Islet of Langerhans (tissue), 1 donor: ENCODE data around the gene ATOSA.
A peak's percentile ranks its signal among the peaks of the same experiment; 100 is the strongest.

Source experiments
- FAIRE-seq: peaks from one replicate; lab custom pipeline; 2011; peaks lifted over from hg19 to GRCh38; lab: Jason Lieb, UNC

ATOSA gene

GRCh38 chr15:52682200-52682599, 3.0 kb upstream of the ATOSA start:
- no peak for FAIRE-seq

DNA sequence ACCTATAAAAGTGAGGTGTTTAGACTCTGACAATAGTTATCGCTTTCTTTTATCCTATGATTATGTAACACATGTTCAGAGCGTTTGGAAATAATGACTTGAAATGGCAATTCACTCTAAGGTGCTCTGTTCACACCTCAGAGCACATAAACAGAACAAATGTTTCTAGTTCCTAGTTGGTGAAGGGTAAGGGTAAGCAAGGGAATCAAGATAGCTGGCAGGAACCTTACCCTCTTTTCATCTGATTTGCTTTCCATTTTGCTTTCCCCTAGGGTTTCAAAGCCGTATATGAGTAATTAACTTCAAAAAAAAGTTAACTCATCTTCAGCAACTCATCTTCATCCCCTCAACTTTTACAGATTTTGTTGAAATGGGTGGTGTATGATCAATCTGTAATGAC, 2.3 kb upstream of the ATOSA start:
- FAIRE-seq = no peak

DNA sequence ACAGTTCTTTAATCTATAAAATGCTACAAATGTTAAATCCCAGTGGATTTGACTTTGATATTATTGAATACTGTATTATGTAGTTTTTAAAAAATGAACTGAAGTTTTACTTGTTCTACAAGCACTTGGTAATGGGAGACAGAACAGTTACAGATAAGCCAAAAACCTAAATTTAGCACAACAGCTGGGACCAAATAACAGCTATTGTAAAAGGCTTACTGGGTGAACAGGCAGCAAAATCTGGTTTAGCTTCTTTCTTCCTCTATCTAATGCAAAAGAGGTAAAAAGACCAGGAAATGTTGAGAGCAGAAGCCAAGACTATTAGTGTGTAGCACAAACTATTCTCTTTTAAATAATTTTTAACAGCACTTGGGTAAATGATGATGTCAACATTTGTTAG, 1.6 kb upstream of the ATOSA start:
- no peak for FAIRE-seq

DNA sequence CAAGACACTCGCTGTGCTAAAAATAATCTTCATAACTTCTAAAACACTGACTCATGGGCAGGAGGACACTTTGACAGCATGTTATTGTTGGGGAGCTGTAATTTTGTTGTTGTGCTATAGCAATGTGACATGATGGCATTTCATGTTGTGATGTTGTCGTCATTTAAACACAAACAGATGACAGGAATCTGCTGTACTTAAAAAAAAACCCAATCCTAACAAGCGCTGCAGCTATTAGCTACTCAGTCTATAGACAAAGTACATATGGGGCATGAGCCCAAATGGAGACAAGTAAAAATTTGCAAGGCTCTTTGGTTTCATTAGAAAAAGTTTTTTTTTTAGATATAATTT, 828 bp upstream of the ATOSA start:
- FAIRE-seq = no peak

DNA sequence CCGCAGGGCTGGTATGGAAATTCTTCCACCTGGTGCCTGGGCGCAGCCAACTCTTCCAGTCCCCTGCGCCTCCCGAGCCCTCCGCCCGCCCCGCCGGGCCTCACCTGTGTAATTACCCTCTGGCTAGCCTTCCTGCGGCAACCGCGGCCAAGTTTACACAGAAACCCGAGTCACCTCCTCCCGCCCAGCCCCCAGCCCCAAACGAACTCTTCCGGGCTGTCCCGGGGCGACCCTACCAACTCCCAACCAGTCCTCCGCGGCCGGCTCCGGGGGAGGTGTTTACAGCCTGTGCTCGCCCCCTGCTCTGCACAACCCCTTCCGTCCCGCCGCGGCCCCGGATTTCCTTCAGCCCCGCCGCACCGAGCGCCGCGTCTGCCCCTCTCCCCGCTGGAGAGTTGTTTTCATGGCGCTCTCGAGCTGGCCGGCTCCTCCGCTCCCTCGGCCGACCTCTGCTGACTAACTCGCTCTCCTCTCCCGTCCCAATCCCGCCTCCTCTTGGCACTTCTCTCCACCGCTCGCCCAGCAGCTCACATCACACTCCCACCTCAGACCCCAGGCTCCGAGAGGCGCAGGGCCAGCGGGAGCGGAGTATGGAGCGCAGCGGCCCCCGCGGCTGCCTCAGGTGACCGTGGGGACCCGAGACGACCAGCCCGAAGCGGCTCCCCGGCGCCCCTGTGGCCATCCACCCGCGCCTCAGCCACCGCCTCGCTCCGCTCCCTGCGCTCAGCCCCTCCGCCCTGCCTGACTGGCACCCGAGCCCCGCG, 538 bp downstream of the ATOSA start:
- FAIRE-seq = no peak

DNA sequence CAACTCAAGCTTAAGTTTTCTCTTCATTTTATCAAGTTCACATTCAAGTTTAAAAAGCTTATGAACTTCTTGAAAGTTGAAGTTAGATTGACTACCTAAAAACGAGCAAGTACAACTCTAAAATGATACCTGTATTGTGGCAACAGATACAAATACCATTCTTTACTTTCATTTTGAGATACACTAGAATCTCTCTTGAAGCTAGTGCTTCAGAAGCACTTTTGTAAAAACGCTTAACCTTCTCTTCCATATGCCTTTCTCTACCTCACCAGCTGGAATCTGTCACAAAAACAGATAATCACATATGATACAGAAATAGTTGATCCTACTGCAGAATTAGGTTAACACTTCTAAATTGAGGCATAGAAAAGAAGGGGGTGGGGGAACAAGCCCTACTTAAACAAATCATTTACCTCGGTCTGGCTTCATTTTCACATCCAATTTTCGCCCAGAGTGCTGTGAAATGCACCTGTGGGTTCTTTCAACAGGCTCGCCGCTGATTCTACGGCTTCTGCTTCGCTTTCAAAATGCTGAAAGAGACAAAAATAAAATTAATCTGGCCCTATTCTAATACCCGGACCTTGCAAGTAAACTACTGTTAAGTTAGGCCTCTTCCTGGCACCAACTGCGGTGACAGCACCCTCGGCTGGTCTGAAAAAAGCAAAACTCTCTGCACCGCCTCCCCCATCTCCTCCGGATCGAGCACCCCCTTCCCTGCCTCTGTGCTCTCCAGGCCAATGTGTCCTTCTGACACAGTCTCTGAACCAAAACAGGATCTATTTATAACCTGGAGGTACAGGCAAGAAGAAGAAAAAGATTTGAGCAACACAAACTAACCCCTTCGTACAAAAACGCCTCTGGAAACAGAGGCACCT, 1.4 kb downstream of the ATOSA start:
- FAIRE-seq = no peak

- peak; percentile 85 for FAIRE-seq
These were observed 4.4 kb downstream of the ATOSA start for GRCh38 chr15:52674831-52675230.

- no peak for FAIRE-seq
These were observed 5.5 kb downstream of the ATOSA start for GRCh38 chr15:52673734-52674133.

DNA sequence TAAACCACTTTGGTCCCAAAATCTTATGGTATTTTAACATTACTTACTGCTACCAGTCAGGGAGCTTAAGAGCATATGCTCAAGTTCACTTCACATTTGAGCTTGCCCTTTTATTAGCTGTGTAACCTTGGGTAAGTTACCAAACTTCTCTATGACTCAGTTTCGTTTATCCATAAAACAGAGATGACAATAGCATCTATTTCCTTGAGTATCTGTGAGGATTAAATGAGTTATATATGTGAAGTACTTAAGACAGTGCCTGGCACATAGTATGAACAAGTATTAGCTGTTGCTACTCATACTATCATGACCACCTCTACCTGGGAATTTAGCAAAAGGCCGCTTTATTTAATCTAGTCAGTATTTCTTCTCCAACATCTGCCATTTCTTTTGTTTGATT, 5.9 kb downstream of the ATOSA start:
- no peak for FAIRE-seq

- FAIRE-seq = no peak
These were observed 6.5 kb downstream of the ATOSA start for GRCh38 chr15:52672661-52673060.

DNA sequence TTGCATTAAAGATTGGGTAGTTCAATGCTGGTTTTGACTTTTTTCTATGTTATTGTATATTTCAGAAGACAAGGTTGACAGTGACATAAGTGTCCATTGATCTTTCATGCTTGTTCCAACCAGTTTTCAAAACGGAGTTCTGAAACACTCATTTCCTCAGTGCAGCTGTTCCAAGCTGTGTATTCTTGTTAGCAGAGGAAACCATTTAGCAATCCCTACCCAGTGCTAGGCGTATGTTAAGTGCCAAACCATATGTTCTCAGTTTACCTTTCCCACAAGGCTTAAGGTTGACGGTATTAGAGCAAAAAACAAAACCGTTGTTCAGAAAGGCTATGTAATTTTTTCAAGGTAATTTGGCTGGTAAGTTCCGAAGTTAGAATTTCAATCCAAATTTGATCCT, 9.1 kb downstream of the ATOSA start:
- peak; percentile 71 for FAIRE-seq

DNA sequence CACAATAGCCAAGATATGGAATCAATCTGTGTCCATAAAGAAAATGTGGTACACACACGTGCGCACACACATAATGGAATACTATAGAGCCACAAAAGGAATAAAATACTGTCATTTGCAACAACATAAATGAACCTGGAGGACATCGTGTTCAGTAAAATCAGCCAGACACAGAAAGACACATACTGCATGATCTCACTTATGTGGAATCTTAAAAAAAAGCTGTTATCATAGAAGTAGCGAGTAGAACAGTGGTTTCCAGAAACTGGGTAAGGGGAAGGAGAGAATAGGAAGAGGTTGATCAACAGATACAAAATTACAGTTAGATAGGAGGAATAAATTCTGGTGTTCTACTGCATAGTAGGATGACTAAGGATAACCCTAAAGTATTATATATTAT, 11.1 kb downstream of the ATOSA start:
- FAIRE-seq = no peak

GRCh38 chr15:52667597-52667996, 11.6 kb downstream of the ATOSA start:
- FAIRE-seq = no peak

DNA sequence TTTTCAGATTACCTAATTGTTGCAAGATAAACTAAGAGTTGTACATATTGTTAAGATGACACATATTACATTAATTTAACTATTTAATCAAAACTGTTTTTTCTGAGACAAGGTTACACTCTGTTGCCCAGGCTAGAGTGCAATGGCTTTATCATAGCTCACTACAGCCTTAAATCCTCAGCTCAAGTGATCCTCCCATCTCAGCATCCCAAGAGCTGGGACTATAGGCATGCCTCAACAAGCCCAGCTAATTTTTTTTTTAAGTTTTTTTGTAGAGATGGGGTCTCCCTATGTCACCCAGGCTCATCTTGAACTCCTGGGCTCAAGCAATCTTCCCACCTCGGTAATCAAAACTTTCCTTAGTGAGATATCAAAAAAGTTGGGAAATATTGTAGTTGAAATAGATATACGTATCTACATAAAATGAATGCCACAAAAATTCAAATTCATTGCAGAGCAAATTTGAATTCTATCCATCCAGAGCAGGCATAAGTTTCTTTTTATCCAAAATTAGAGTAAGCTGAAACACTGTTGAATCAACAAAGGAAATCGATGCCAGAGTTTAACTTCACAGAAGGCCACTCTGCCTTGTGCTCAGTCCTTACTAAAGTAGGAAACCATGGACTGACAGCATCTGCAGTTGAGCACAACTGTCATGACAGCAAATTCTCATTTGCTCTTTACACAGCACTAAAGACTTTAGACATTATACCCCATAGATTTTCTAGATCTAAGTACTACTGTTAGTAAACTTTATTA, 15.5 kb downstream of the ATOSA start:
- no peak for FAIRE-seq

GRCh38 chr15:52661909-52662308, 17.3 kb downstream of the ATOSA start:
- FAIRE-seq = no peak

GRCh38 chr15:52660192-52660591, 19.0 kb downstream of the ATOSA start:
- no peak for FAIRE-seq

DNA sequence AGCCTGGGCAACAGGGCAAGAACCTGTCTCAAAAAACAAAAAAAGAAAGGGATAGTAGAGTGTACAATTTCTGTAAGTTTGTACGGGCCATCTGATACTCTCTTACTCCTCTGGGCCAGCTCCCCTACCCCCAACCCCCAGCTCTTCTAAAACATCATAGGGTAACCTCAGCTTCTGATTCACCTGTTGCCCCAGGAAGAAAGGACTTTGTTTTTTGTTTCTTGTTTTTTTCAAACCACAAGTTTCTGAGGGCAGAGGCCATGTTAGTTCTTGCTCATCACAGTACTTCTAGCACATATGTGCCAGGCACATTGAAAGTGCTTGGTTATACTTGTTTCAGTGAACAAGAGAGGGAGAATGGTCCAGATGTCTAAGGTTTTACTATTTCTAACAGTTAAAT, 20.2 kb downstream of the ATOSA start:
- FAIRE-seq = no peak

GRCh38 chr15:52657338-52657737, 21.9 kb downstream of the ATOSA start:
- FAIRE-seq = no peak

DNA sequence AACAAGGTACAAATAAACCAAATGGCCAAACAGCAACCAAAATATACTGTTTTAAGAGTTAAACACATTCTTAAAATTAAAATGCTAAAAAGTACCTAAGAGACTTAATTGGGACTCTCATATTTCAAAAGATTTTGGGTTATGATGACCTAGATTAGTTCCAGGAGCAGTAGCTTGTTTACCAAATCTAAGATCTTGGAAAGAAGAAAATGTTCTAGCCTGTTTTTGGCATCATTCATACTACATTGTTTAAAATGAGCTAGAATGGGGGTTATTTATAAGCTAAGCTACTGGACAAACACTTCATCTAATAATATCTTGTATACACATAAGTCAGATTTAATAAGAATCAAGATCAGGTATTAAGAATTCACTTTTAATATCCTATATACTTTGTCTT, 22.8 kb downstream of the ATOSA start:
- FAIRE-seq = no peak

- FAIRE-seq = peak; percentile 49
These were observed 25.7 kb downstream of the ATOSA start for GRCh38 chr15:52653431-52653964.

GRCh38 chr15:52652984-52653383, 26.2 kb downstream of the ATOSA start:
- FAIRE-seq = no peak

- FAIRE-seq = no peak
These were observed 26.9 kb downstream of the ATOSA start for GRCh38 chr15:52652286-52652685.

DNA sequence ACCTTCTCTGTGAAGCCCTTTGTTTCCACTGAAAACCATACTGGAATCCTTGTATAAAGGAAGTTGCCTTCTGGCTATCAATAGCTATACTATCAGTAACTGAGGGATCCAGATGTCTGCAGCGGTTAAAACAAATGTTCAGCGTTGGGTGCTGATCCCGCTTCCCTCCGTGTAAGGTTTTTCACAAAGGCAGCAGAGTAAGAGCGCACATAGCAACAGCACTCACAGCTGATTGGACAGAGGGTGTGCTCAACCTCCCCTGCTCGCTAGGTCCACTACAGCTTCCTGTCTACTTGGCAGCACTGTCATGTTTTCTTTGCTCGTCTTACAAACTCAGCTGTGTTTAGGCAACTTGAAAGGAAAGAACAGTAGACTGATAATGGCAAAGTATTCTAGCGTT, 27.3 kb downstream of the ATOSA start:
- FAIRE-seq = no peak
